Transverse colon (tissue), 4 donors: ENCODE measurements around the gene FBXO31. TPM values are rescaled to one million over a fixed set of nuclear protein-coding genes. Genes with fewer than 3 reads are reported as not detected.

ENCODE experiments used
- DNase-seq: peaks from one replicate; pipeline ENCODE4 v3.0.0-alpha.2; 2019
- H3K27ac ChIP-seq, 4 donors: fragments of 200-600 bp; sonication (generic); 2 replicates each; pipeline ENCODE4 v1.5.1; 2016 to 2018; ENCODE audit warnings: inconsistent platforms in 4 of 4
- H3K27me3 ChIP-seq: fragments of 200-600 bp; sonication (generic); 2 replicates; pipeline ENCODE4 v1.5.1; 2017; ENCODE audit warnings: inconsistent platforms
- H3K36me3 ChIP-seq, 4 donors: fragments of 200-600 bp; sonication (generic); 2 replicates each; pipeline ENCODE4 v1.5.1; 2017 to 2019; ENCODE audit warnings: inconsistent platforms in 4 of 4
- H3K4me1 ChIP-seq, 4 donors: fragments of 200-600 bp; sonication (generic); 2 replicates each; pipeline ENCODE4 v1.5.1; 2017 to 2020; ENCODE audit warnings: inconsistent platforms in 4 of 4
- H3K4me3 ChIP-seq, 4 donors: fragments of 200-600 bp; sonication (generic); 1 replicate in 1 of 4; 2 replicates in 3 of 4; pipeline versions ENCODE4 v1.5.1 to v1.6.1; 2017 to 2019; ENCODE audit warnings: inconsistent platforms in 4 of 4
- H3K9me3 ChIP-seq, 2 donors: fragments of 200-600 bp; sonication (generic); 2 replicates each; pipeline ENCODE4 v1.5.1; 2017 to 2019; ENCODE audit warnings: inconsistent platforms in 2 of 2
- EP300 ChIP-seq: sonication (generic); formaldehyde crosslinking; IDR thresholded peaks from one replicate; pipeline ENCODE4 v1.6.1; 2017; ENCODE audit warnings: antibody characterized with exemption, low read depth
- POLR2A ChIP-seq: fragments of 450-650 bp; IDR thresholded peaks from one replicate; pipeline ENCODE4 v1.6.1; 2016; ENCODE audit warnings: antibody characterized with exemption, mild to moderate bottlenecking, moderate library complexity
- POLR2AphosphoS5 ChIP-seq, 3 donors: sonication (generic); formaldehyde crosslinking; IDR thresholded peaks; one replicate each; pipeline ENCODE4 v1.6.1; 2016; ENCODE audit warnings: antibody characterized with exemption in 3 of 3
- WGBS, 2 donors: methylation state at CpG; one replicate each; pipeline ENCODE4 v1.1.5; 2018; ENCODE audit warnings: low coverage in 1 of 2; 5-methylcytosine and 5-hydroxymethylcytosine counted together
- in situ Hi-C, 4 donors: fragments of 200-750 bp; cut with MboI; loops; one replicate each; pipeline versions ENCODE4 v1.15.0 to v1.15.1; 2017; ENCODE audit warnings: low sequenced_read_pairs in 3 of 4, low pct_ligation_motif_present in 1 of 4, low pct_unique_long_range_greater_than_20kb in 1 of 4
- intact Hi-C: fragments of 100-400 bp; cut with DNase I; formaldehyde crosslinking; loops from one replicate; pipeline ENCODE4 v1.15.1; 2023; ENCODE audit warnings: low total_unique reads
- total RNA-seq, 4 donors: library from RNA; depleted of rRNA; stranded (reverse); fragments of >200 nt; gene quantifications; one replicate each; pipeline ENCODE4 v1.1.0, GENCODE V29; 2016
- TF ChIP-seq, protein P1 (sequence below), 5 experiments: fragments of 200-600 bp in 3 of 5; fragments of 450-650 bp in 2 of 5; sonication (generic) in 3 of 5; IDR thresholded peaks; 1 replicate in 2 of 5; 2 replicates in 3 of 5; pipeline ENCODE4 v1.5.1; 2016 to 2017; ENCODE audit warnings: antibody characterized with exemption in 5 of 5, inconsistent platforms in 3 of 5, mild to moderate bottlenecking in 2 of 5, moderate library complexity in 1 of 5

The FBXO31 gene
- total RNA-seq, 4 donors from 2014 or later = 83.6 to 403 (median 224) TPM

DNA sequence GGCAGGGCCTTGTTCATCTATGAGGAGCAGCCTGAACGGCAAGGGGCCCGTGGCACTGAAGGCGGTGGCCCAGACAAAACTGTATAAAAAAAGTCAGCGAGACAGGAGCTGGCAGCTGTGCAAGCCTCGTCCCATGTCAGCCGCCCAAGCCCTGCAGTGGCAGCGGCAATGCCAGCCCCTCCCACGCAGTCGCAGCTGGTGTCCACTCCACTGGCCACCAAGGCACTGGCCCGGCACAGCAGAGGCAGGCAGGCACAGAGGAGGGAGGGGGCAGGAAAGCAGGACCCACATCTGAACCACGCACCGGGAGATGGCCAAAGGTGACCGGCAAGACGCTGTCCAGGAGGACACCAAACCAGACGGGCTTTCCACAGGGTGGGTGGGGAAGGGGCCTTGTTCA is 50.5 kb downstream of the FBXO31 start:
- in situ Hi-C loops (no loop called here), intact Hi-C loops (no loop called here)
- Histone ChIP-seq H3K27me3 (no peaks in the 10 kb centered on the region), H3K4me1 (no peaks in the 10 kb centered on the region), H3K9me3 (no peaks in the 10 kb centered on the region), H3K27ac (no peak overlapping the region), H3K36me3 (peaks cover 0 to 40% (median 19%) of the 10 kb centered on the region in 4 donors), H3K4me3 (no peak overlapping the region)
- 91% methylated on average over 15 of the region's 15 CpGs; no CpG with 5 or more reads in 1 of the 2 donors for WGBS, 2 donors
- TF ChIP-seq POLR2A (no peak), POLR2AphosphoS5 (IDR thresholded peaks at IDR 0.05) (no peak), EP300 (no peak)
- TF ChIP-seq, protein P1, sequence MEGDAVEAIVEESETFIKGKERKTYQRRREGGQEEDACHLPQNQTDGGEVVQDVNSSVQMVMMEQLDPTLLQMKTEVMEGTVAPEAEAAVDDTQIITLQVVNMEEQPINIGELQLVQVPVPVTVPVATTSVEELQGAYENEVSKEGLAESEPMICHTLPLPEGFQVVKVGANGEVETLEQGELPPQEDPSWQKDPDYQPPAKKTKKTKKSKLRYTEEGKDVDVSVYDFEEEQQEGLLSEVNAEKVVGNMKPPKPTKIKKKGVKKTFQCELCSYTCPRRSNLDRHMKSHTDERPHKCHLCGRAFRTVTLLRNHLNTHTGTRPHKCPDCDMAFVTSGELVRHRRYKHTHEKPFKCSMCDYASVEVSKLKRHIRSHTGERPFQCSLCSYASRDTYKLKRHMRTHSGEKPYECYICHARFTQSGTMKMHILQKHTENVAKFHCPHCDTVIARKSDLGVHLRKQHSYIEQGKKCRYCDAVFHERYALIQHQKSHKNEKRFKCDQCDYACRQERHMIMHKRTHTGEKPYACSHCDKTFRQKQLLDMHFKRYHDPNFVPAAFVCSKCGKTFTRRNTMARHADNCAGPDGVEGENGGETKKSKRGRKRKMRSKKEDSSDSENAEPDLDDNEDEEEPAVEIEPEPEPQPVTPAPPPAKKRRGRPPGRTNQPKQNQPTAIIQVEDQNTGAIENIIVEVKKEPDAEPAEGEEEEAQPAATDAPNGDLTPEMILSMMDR (IDR thresholded peaks at IDR 0.05) = no peak
- no peak for DNase-seq

DNA sequence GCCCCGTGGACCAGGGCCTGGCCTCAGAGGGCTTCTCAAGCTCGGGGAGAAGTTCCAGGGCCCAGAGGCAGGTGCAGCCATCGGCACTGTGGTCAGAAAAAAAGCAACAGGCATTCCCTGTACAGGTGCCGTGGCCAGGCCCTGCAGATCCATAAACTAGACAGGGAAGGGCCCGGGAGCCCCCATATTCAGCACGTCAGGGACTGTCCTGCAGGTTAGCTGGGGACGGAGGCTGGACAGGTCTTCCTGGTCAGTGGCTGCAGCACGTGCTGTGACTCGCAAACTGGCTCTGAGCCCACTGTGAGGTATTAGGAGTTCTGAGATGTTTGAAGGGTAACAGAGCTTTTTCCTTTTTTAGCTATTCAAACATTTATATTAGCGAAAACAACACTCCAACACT is 51.4 kb downstream of the FBXO31 start:
- H3K36me3 ChIP-seq = peaks cover 0 to 40% (median 18%) of the 10 kb centered on the region in 4 donors
- 88% methylated on average over 10 of the region's 10 CpGs; no CpG with 5 or more reads in 1 of the 2 donors for WGBS, 2 donors

DNA sequence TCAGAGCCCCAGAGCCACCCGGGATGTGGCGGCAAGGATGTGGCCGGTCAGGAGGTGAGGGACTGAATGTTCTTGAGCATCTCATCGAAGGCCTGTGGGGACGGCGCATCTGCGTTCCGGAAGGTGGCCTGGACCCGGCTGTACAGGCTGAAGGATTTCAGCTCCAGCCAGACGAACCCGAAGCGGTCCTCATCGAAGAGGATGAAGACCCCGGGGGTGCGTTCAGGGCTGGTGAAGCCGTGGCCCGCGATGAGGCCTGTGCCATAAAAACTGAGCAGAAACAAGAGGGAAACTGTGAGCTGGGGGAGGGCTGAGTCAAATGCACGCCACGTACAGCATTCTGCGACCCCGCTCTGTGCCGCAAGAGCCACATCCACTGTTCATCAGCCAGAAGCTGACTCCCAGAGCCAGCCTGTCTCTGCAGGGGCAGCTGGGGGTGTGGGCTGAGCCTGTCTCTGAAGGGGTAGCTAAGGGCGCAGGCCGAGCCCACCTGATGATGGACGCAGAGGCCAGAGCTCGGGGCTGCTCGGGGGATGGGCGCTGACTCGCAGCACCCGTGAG is 52.3 kb downstream of the FBXO31 start:
- TF ChIP-seq, protein P1 (IDR thresholded peaks at IDR 0.05) = no peak
- TF ChIP-seq EP300 (no peak), POLR2AphosphoS5 (IDR thresholded peaks at IDR 0.05) (no peak)
- in situ Hi-C loops (no loop called here), intact Hi-C loops (no loop called here)
- no peak for DNase-seq
- H3K9me3 ChIP-seq = no peaks in the 10 kb centered on the region
- H3K4me1 ChIP-seq = no peaks in the 10 kb centered on the region
- peaks cover 0 to 39% (median 18%) of the 10 kb centered on the region in 4 donors for H3K36me3 ChIP-seq
- no peak overlapping the region for H3K27ac ChIP-seq
- H3K4me3 ChIP-seq = no peak overlapping the region
- 90% methylated on average over 31 of the region's 31 CpGs; no CpG with 5 or more reads in 1 of the 2 donors for WGBS, 2 donors
- no peaks in the 10 kb centered on the region for H3K27me3 ChIP-seq

More for the DNA sequence above, 51.4 kb downstream of the FBXO31 start:
- intact Hi-C loops (no loop called here), in situ Hi-C loops (no loop called here)
- Histone ChIP-seq H3K4me1 (no peaks in the 10 kb centered on the region), H3K27me3 (no peaks in the 10 kb centered on the region), H3K9me3 (no peaks in the 10 kb centered on the region), H3K4me3 (no peak overlapping the region), H3K27ac (no peak overlapping the region)
- no peak for TF ChIP-seq POLR2AphosphoS5 (IDR thresholded peaks at IDR 0.05)
- no peak for TF ChIP-seq EP300
- TF ChIP-seq POLR2A = no peak
- TF ChIP-seq, protein P1 (IDR thresholded peaks at IDR 0.05) = no peak
- DNase-seq = no peak

DNA sequence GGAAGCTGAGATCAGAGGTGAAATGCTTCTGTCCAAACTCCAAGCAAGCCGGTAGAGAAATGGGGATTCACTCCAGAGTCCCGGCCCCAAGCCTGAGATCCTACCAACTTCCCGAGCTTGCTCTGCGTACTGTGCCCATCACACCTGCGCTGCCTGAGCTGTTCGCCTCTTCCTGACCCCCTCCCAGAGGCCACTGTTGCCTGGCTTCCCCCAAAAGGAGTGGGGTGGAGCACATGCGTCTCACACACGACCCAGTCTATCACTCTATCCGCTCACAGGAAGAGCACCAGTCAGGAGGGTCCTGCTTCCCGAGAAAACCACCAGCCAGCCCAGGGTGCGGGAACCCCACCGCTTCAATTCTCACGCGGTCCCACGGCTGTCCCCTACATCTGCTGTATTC is 52.9 kb downstream of the FBXO31 start:
- Histone ChIP-seq H3K4me3 (no peak overlapping the region), H3K27me3 (no peaks in the 10 kb centered on the region), H3K9me3 (no peaks in the 10 kb centered on the region), H3K27ac (no peak overlapping the region), H3K36me3 (peaks cover 0 to 33% (median 18%) of the 10 kb centered on the region in 4 donors), H3K4me1 (no peaks in the 10 kb centered on the region)
- TF ChIP-seq EP300 (no peak), POLR2AphosphoS5 (IDR thresholded peaks at IDR 0.05) (no peak), POLR2A (no peak)
- TF ChIP-seq, protein P1 (IDR thresholded peaks at IDR 0.05) = no peak
- in situ Hi-C loops (no loop called here), intact Hi-C loops (no loop called here)
- WGBS, 2 donors = 81% methylated on average over 15 of the region's 15 CpGs; no CpG with 5 or more reads in 1 of the 2 donors
- DNase-seq = no peak
